Right ventricle myocardium inferior (tissue), 1 donor: ENCODE data around the gene FOXO6. TPM values are rescaled to one million over a fixed set of nuclear protein-coding genes. Genes with fewer than 3 reads are reported as not detected.

ENCODE experiments used
- ATAC-seq: fragments of 200-7000 bp; cut with Tn5 transposase; one replicate; pipeline ENCODE4 v1.9.1; 2020; ENCODE audit warnings: mild to moderate bottlenecking, moderate library complexity
- DNase-seq: peaks from one replicate; pipeline ENCODE4 v3.0.0; 2021; ENCODE audit errors: missing footprints
- intact Hi-C: fragments of 100-400 bp; cut with DNase I; formaldehyde crosslinking; loops from one replicate; pipeline ENCODE4 v1.11.0; 2022
- total RNA-seq: library from RNA; stranded (reverse); fragmentation: NEBNext Ultra II Directional; extraction: Animal tissue kit (Norgen Biotek cat#: 25700); gene quantifications from one replicate; pipeline ENCODE4 v1.2.1, GENCODE V29; 2021
- donor health status: DM: no; HTN: yes; CAD: no; lungs with severe emphysema.

The FOXO6 gene
- total RNA-seq, 1 donor from 2014 or later, result 4.5 TPM

- DNase-seq, result peak; percentile 32
- intact Hi-C loops, result no loop called here
- no peak for ATAC-seq
Measured at GRCh38 chr1:41377397-41377796, 16.2 kb downstream of the FOXO6 start.

- ATAC-seq, result no peak
- no peak for DNase-seq
- intact Hi-C loops, result no loop called here
Measured at GRCh38 chr1:41378222-41378621, 17.0 kb downstream of the FOXO6 start.

DNA sequence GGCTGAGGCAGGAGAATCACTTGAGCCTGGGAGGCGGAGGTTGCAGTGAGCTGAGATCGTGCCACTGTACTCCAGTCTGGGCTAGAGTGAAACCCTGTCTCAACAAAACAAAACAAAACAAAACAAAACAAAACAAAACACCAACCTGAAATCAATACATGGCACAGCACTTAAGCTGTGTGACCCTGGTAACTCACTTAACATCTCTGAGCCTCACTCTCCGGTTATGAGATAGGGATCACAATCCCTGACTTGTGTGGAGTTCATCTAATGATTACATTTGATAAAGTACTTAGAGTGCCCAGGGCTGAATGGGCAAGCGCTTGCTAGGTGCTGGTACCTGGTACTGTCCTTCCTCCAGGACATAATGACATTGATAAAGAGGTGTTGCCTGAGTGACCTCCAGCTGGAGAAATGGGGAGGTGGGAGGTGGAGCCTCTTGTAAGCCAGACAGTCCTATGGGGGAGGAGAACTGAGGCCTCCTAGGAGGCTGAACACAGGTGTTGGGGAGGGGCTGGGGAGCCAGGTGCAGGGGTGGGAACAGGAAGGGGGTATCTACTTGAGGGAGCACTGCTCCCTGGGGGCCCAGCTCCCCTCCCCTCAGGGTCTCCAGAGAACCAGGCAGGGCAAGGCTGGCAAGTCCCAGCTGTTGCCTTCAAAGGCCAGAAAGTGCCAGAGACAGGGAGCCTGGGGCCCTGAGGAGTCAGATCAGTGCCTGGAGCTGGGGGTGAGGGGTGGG lies 17.9 kb downstream of the FOXO6 start:
- ATAC-seq (no peak), DNase-seq (no peak)
- intact Hi-C loops, result no loop called here

- intact Hi-C loops, result no loop called here
- ATAC-seq (no peak), DNase-seq (peak; percentile 42)
Measured at GRCh38 chr1:41379738-41380130, 18.5 kb downstream of the FOXO6 start.

DNA sequence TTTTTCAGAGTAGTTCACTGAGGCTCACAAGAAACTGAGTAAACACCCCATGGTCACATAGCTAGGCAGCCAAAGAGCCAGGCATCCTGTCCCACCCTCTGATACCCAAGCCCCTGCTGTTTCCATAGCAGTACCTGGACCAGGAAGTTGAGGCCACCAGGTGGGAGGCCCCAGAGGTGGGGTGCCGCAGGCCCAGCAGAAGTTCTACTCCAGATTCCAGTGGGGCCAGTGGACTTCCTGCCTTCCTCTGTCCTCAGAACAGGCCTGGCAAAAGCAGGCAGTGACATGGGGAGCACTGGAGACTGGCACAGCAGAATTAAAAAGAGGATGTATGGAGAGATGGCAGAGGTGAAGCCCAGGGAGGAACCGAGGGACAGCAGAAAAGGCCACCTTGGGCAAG lies 19.0 kb downstream of the FOXO6 start:
- DNase-seq, result no peak
- intact Hi-C loops, result no loop called here
- no peak for ATAC-seq

GRCh38 chr1:41380979-41381691 lies 19.9 kb downstream of the FOXO6 start:
- intact Hi-C loops, result no loop called here
- DNase-seq, result no peak
- ATAC-seq, result peak; percentile 26

- intact Hi-C loops, result no loop called here
- ATAC-seq, result peak; percentile 43
- no peak for DNase-seq
Measured at GRCh38 chr1:41381692-41382479, 20.7 kb downstream of the FOXO6 start.

- intact Hi-C loops, result no loop called here
- ATAC-seq (peak; percentile 62), DNase-seq (no peak)
Measured at GRCh38 chr1:41382480-41383090, 21.4 kb downstream of the FOXO6 start.

DNA sequence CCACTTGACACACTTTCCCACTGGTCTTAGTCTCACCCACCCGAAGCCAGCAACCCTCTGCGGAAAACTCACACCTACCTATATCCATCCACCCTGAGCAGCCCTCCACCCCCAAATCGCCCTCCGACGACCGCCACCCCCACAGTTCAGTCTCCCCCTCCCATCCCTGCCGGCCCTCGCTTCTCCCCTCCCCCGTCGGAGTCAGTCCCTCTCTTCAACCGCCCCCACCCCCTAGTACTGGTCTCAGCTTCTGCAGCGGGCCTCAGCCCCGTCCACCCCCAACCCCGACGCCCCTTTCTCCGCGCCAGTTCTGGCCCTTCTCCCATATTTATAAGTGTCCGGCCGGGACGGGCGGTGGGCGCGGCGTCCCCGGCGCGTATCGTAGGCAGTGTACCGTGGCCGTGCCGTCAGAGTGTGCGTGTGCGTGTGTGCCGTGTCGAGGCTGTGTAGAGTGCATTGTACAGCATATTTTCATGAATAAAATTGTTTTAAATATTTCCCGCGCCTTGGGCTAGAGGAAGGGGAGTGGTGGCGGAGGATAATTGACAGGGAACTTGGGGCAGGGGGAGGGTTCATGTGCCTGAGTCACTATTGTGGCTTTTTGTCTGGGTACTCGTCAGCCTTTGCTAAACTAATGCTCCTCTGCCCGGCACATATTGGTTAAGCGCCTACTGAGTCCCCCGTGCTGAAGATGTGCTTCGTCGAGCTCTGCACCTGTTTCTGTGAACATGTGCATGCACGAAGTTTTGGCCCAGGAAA lies 22.0 kb downstream of the FOXO6 start:
- intact Hi-C loops, result no loop called here
- DNase-seq, result no peak
- no peak for ATAC-seq

GRCh38 chr1:41384579-41384978 lies 23.3 kb downstream of the FOXO6 start:
- ATAC-seq (no peak), DNase-seq (peak; percentile 37)
- intact Hi-C loops, result no loop called here

DNA sequence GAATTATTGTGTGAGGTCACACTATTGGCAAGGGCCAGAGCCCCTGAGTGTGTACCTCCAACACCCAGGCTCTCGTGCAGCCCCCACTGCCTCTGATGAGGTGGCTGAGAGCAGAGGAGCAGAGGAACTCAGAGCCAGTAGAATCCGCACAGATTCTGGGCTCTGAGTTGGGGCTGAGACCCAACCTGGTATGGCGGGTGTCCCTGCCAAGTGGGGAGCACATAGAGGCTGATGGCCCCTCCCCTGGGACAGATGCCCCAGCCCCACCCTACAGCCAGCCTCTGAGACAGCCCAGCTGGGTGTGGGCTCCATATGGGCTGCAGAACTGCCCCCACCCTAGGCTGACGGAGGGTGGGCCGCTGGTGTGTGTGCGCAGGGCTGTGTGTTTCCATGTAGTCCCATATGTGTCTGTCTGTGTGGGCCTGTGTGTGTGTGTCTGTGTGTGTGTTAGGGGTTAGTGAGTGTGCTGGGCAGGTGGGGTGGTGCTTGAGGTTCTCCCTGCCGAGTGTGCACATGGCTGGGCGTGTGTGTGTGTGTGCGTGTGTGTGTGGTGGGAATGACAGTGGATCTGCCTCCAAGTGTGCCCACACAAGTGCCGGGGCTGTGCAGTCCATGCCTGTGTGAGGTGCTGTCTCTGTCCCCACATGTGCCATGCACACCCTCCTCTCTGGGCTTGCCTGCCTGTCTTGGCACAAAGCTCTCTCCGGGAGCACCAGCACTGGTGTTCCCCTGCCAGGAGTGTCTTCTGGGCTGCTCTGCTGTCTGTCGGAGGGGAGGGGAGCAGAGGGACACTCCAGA lies 24.4 kb downstream of the FOXO6 start:
- intact Hi-C loops, result no loop called here
- ATAC-seq (no peak), DNase-seq (peak; percentile 40)

- intact Hi-C loops, result no loop called here
- ATAC-seq (no peak), DNase-seq (no peak)
Measured at GRCh38 chr1:41386196-41386663, 25.0 kb downstream of the FOXO6 start.

GRCh38 chr1:41387667-41388091 lies 26.4 kb downstream of the FOXO6 start:
- ATAC-seq (peak; percentile 93), DNase-seq (peak; percentile 89)
- intact Hi-C loops, result no loop called here

GRCh38 chr1:41388510-41388909 lies 27.3 kb downstream of the FOXO6 start:
- ATAC-seq, result no peak
- peak; percentile 37 for DNase-seq
- intact Hi-C loops, result no loop called here

DNA sequence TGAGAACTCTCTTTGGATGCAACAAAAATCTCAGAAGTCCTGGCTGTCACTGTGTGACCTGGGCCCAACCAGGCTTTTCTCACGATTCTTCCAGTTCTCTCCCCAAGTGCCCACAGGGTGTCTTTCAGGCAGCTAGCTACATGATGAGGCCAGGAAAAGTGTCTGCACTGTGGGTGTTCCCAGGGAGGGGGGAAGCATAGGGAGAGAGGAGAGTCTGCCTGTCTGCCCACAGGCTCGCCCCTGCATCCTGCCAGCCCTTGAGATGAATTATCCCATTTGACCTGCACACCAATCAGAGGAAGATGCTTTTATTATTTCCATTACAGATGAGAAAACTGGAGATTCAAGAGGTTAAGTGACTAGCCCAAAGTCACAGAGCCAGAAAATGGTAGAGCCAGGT lies 27.8 kb downstream of the FOXO6 start:
- intact Hi-C loops, result no loop called here
- DNase-seq (no peak), ATAC-seq (no peak)

- intact Hi-C loops, result no loop called here
- DNase-seq (no peak), ATAC-seq (no peak)
Measured at GRCh38 chr1:41390166-41390565, 28.9 kb downstream of the FOXO6 start.

GRCh38 chr1:41390573-41390972 lies 29.3 kb downstream of the FOXO6 start:
- intact Hi-C loops, result no loop called here
- ATAC-seq, result no peak

More at GRCh38 chr1:41390573-41390972, 29.3 kb downstream of the FOXO6 start:
- DNase-seq, result no peak
